ENCODE data around the gene KRTAP9-6.
"Not testable (repeated sequence)": the region's sequence is repeated elsewhere in the genome, so short reads cannot be mapped to it uniquely, and the experiment has no call there.

KRTAP9-6 gene

DNA sequence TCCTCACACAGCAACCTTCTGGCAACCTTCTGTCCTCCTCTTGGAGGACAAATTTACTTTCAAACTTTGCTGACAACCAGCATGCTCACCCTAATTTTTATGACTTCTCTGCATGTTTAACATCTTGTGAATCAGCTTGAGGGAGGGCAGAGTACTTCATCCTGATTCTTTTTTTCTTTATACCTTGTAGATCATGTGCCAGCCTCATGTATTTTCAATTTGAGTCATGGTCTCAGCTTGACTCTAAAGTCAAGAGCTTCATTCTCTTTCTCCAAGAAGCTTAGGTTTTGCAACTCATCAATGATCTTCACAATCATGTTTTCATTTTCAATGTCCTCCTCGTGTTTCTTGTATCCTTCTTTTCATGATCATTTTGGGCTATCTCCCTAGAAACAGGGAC lies 6.7 kb downstream of the KRTAP9-6 start:
- DNase-seq, result no peak

DNA sequence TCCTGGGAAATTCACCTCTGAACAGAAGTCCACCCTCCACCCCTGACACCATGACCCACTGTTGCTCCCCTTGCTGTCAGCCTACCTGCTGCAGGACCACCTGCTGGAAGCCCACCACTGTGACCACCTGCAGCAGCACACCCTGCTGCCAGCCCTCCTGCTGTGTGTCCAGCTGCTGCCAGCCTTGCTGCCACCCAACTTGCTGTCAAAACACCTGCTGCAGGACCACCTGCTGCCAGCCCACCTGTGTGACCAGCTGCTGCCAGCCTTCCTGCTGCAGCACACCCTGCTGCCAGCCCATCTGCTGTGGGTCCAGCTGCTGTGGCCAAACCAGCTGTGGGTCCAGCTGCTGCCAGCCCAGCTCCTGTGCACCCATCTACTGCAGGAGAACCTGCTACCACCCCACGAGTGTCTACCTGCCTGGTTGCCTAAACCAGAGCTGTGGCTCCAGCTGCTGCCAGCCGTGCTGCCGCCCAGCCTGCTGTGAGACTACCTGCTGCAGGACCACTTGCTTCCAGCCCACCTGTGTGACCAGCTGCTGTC lies 10.5 kb downstream of the KRTAP9-6 start, which contains the start of gene KRTAP9-7:
Gene KRTAP9-7 (plus strand): TSS at position 51 of the 543 bp plus-strand sequence. CDS start 0 bp downstream, at position 51.
- not testable (repeated sequence) for DNase-seq

DNA sequence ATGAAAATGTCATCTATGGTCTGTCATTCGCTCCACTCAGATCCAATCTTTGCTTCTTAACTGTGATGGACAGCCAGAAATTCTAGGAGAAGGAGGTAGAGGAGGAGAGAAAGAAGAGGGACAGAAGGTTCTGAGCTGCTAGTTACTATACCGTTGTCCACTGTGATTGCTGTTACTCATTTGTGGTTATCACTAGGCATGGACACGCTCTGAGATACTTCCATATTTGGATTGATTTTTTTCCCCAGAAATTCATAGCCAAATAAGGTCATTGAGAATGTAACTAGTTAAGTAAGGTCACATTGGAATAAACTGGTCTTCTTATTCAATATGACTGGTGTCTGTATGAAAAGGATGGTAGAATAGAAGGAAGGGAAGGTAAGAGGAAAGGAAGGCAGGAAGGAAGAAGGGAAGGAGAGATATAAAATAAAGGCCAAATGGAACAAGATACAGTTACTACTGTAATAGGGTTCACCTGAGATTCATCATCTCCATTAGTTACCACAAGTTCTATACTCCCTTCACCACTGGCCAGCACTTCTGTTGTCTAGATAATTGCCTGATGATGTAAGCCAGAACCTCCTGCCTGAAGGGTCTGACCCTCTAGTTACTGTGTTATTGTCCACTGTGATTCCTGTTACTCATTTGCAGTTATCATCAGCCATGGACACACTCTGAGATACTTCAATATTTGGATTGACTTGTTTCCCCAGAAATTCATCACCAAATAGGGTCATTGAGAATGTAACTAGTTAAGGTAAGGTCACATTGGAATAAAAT lies 13.2 kb downstream of the KRTAP9-6 start:
- DNase-seq, result no peak

DNA sequence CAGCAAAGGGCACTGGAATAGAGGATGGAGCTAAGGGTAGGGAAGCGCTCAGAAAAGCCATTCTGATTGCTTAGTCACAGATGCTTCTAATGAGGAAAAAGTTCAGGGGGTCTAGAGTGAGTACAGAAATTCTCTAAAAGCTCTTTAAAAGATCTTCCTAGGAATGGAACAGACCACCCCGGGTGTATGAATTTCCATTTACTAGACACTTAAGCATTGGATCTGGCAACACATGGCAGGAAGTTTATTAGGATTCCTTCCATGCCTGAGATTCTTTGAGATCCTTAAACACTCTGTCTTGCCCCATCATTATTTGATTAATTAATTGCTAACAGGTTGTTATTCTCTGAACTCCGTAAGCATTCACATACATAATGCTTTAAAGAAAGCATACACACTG lies 18.9 kb downstream of the KRTAP9-6 start:
- no peak for DNase-seq

DNA sequence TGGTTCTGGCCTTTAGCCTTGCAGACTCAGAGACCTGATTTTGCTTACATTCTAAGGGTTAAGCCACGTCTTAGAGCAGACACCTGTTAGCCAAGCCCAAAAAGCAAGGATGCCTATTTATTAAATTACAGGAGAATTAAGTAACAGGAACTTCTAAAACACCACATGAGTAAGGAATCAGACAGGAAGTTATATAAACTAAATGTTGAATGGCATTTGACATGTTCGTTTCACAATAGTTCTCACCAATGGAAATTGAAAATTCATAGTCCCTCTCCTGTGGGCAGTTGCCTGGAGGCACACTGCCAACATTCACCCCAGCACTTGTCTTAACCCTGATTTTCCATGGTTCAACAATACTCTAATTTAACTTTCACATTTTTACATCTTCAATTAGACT lies 19.4 kb downstream of the KRTAP9-6 start:
- DNase-seq, result no peak

DNA sequence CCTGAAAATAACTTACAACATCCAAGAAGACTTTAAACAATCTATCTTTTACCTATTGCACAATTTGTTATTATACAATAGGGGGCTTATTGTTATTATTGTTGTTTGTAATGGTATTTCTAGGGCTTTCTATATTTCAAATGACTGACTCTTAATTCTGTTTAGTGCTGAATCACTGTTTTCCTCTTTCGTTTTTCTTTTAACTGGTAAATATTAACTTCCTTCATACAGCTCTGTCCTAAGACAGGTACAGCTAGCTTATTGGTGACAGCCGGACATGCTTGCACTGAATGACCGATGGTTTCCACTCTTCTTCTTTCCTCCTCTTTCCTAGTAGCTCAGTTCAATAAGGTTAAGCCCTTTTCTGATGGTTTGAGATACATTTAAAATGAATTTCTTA lies 21.9 kb downstream of the KRTAP9-6 start:
- DNase-seq, result no peak

DNA sequence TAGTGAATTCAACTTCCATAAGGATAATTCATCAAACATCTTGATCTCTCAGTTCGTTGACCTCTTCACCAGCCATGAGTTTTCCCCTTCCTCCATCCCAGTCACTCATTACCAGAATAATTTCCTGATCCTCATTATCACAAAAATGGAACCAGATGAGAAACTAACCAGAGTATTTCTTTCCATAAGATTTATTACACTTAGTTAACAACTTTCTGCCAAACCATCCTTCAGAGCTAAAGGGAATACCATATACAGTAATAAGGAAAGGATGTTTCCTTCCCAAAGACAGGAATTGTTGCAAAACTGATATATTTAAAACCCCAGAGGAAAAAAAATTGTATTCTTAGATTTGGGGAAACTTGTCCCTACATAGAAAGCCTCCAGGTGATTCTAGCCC lies 28.8 kb downstream of the KRTAP9-6 start:
- DNase-seq, result no peak

DNA sequence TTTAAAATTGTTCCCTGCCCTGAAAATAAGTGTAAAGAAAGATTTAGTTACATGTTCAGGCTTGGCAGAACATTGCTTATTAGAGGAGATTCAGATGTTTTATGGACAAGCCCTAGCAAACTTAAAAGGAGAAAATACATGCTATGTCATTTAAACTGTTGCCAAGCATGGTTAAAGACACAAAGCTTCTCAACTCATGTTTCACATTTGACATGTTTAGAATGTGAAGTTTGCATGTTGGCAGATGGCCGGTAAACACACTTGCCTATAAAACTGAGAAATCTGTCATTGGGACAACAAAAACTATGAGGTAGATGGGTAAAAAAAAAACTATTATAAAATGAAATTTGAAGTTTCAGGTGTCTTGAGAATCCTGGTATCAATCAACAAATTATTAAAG lies 31.7 kb downstream of the KRTAP9-6 start:
- no peak for DNase-seq

DNA sequence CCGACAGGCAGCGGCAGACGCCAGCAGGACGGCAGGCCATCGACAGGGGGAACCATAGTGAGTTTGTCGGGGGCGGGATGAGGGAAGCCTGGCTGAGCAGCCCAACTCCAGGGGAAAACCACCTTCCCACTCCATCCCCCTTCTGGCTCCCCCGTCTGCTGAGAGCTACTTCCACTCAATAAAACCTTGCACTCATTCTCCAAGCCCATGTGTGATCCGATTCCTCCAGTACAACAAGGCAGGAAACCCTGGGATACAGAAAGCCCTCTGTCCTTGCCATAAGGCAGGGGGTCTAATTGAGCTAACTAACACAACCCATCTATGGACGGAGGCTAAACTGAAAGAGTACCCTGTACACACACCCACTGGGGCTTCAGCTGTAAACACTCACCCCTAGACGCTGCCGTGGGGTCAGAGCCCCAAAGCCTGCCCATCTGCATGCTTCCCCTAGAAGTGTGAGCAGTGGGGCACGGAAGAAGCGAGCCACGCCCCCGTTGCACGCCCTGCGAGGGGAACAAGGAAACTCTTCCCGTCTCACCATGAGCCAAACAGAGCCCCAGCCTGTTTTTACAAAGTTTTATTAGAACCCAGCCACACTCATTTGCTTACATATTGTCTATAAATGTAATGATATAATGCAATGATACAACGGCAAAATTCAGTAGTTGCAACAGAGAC lies 33.4 kb downstream of the KRTAP9-6 start:
- no peak for DNase-seq

DNA sequence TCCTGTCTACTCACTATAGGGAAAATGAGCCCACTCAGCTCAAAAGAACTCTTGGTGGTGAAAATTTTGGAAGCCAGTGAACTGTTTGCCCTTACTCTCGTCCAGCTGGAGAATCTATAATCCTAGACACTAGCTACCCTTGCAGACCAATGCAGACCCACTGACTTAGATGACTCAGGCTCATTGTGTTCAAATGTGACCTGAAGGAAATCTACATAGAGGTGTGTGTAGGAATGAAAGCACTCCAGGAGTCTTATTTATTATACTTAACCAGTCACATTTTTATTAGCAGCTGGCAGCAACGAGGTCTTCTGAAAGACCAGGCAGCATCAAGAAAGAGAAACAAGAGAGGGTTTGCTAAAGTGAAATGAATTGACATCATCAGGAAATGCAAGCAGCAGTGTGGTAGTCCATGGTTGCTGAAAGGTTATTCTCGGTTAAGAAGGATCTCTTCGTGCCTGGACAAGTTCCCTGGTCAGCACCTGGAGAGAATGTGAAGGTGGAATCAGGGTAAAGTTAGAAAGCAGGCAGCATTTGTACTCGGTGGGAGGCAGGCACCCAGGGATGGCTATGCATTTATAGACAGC lies 36.1 kb downstream of the KRTAP9-6 start:
- DNase-seq, result no peak

DNA sequence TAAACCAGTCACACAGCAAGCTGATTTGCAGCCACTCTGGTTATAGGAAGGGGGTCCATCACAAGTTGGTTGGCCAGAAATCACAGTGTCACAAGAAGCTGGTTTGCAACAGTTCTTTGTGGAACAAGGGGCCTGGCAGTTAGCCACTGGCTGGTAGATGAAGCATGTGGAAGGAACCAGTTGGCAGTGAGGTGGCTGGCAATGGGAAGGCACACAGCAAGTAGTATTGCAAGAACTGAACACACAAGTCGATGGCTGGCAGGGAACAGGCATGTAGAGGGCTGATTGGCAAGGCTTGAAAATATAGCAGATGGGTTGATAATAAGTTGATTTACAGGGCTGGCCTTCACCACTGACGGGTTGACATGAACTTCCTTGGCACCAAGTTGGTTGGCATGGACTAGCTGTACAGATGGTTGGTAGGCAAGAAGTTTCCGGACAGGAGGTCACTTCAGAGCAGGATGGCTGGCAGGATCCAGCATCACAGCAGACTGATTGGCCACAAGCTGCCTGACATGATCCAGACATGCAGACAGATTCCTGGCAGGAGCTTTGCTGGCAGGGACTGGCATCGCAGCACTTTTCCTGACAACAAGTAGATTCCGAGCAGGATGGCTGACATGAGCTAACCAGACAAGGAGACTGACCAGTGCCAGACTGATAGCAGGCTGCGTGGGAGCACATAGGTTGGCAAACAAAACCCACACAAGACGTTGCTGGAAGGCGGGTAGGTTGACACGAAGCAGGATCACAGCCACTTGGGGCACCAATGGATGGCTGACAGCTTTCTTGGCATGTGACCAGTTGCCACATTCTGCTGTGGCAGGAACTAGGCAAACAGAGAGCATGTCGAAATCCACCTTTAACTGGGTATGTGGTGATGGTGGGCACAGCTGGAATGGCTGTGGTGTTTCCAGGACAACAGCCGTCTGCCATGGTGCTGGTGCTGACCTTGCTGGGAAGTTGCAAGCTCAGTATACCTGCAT lies 37.0 kb downstream of the KRTAP9-6 start, which contains the start of gene KRTAP29-1:
Gene KRTAP29-1 (minus strand): TSS at position 936 of the 986 bp plus-strand sequence. CDS start 0 bp downstream, at position 936.
- no peak for DNase-seq

DNA sequence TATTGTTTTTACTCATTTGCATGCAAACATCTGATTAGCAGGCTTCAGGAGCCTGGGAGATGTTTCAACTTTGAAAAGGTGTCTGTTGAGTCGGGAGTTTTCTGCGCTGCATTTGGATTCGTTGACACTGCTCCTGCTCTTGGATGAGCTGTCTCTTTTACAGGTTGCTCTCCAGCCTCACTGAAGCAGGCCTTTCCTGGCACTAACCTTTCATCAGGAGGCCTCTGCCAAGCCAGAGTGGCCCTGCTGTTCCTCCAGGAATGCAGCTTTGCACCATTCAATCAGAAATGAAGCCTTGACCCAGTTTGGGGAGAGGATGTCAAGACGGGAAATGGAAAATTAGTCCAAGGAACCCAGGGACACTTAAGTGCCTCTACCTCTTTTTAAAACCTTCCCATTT lies 37.8 kb downstream of the KRTAP9-6 start:
- DNase-seq, result no peak

DNA sequence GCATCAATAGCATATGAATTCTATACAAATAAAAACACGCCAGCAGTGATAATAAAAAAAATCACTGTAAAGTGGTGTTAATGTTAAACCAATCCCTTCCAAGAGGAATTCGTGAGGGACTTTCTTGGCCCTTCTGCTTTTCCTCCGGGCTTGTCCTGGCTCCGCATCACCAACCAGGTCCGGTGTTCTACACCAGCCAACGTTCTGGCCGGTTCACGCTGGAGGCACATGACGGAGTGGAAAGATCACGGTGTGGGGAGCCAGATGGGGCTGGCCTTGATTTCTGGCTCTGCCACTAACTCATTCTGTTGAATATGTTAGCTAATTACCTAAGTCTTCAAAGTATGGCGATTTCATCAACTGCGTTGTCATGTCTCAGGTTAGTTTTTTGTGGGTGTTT lies 38.9 kb downstream of the KRTAP9-6 start:
- no peak for DNase-seq

DNA sequence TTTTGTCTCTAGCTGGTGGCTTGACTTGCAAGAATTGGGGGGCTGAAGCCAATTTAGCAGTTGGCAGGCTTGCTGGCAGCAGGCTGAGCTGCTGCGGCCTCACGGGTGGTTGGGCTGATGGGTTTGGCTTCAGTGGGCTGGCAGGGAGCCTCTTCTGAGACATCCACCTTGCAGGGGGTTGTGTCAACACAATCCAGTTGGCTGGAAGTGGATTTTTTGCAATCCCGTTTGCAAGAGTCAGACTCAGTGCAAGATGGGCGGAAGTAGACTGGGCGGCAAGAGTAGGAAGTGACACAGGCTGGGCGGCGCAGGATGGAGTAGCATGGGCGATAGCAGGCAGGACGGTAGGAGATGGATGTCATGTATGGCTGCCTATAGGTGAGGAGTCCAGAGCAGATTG lies 42.5 kb downstream of the KRTAP9-6 start:
- no peak for DNase-seq

DNA sequence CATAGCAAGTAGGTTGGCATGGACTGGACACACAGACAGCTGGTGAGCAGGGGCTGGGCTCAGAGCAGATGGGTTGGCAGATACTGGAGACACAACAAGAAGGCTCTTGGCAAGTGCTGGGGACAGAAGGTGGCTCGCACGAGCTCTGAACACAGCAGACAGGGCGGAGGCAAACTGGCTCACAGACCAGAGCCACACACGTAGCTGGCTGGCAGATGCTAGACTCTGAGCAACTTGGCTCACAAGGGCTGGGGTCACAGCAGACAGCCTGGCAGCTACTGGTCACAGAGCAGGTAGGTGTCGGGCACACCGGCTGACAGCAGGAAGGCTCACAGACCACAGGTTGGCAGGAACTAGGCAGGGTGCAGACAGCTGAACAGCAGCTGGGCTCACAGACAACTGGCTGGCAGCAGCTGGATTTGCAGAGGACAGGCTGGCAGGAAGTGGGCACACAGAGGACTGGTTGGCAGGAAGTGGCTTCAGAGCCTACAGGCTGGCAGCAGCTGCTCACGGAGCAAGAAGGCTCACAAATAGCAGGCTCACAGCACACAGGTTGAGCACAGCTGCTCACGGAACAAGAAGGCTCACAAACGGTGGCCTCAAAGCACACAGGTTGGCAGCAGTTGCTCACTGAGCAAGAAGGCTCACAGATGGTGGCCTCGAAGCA lies 43.2 kb downstream of the KRTAP9-6 start:
- DNase-seq, result peak; percentile 87

DNA sequence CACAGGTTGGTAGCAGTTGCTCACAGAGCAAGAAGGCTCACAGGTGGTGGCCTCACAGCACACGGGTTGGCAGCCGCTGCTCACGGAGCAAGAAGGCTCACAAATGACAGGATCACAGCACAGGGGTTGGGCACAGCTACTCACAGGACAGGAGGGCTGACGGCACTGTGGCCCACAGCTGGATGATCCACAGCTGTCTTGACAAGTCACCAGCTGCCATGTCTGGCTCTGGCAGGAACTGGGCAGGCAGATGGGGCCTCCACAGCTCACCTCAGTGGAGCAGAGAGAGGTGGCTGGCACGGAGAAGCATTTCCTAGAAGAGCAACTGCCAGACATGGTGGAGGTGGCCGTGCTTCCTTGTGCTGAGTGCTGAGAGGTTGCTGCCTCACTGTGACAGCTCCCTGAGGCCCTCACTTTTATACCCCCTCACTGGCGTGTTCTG lies 43.8 kb downstream of the KRTAP9-6 start, which contains the start of gene KRTAP16-1:
Gene KRTAP16-1 (minus strand): TSS at position 392 of the 442 bp plus-strand sequence. CDS start 56 bp downstream, at position 336.
- peak; percentile 77 for DNase-seq

DNA sequence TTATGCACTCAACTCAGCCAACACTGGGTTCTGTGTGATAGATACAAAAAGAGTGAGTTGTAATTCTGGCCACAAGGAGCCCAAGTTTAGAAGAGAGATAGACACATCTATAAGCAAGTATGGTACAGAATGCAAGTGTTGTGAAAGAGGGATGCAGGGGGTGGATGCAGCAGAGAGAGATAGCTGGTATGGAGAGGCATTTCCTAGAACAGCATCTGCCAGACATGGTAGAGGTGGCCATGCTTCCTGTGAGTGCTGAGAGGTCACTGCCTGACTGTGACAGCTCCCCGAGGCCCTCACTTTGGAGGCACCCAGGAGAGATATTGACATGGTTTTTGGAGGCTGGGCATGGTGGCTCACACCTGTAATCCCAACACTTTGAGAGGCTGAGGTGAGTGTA lies 45.9 kb downstream of the KRTAP9-6 start:
- no peak for DNase-seq

DNA sequence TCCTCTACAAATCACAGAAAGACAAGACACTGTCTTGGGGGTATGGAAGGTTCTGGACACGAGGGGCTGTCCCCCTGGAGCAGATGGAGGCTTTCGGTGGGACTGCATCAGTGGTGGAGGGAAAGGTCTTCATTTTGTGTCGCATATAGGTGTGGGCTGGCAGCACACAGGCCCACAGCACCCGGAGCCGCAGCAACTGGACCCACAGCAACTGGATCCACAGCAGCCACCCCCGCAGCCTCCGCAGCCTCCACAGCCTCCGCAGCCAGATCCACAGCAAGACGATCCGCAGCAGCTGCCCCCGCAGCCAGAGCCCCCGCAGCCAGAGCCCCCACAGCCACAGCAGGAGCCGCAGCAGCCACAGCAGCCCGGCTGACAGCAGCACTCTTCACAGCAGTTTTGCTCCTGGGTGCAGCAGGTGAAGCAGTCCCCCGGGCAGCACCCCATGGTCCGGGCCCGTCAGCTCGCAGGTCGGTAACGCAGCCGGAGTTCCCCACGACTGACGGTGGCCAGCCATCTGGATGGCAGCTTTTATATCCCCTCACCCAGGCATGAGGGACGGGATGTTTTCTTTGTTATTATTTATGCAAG lies 50.1 kb downstream of the KRTAP9-6 start, which contains the start of gene KRTAP17-1:
Gene KRTAP17-1 (minus strand): TSS at position 507 of the 591 bp plus-strand sequence. CDS start 60 bp downstream, at position 447.
- no peak for DNase-seq
